GM12872 (cell line): ENCODE results near the gene ALDOC.

Experiments
- TF ChIP-seq, protein P1 (sequence below): IDR thresholded peaks from 3 replicates; pipeline ENCODE4 v1.5.1; 2011; ENCODE audit warnings: low read depth, mild to moderate bottlenecking, low read length, moderate library complexity; ENCODE audit not compliant: insufficient read depth

Gene ALDOC

DNA sequence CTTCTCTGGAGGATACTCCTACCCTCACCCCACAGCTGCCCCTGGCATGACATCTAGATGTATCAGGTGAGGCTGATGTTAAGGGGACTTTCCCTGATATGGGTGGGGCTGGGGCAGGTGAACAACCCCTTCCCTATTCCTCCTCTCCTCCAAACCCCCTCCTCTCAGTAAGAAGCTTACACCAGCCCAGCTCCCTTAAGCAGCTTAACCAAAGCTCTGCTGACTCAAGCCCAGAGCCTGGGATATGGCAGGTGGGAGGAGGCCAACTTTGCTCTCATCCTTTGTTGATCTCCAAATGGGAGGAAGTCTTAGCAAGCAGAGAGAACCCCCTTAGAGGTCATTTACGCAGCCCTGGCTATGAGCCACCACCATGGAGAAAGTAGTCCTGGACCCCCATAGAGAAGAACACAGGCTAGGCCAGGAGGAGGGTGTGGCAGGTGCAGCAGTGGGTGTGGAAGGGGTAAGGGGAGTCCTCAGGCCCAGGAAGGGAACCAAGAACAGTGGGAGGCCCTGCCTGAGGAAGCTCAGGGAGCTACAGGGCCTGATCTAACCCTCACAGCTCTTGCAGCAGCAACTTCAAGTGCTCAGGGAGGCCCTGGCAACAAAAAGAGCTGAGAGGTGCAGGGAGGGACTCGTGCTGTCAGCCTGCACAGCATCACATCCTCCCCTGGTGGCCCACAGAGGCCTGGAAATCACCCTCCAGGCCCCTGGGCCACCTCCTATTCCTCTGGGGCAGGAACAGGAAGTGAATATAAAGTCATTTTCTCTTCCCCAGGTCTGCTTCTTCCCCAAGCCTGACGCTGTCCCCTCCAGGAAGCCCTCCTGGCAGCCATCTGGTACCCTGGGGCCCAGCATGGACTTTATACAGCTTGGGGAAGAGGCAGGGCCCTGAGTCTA is 27.2 kb downstream of the ALDOC start:
- TF ChIP-seq, protein P1, sequence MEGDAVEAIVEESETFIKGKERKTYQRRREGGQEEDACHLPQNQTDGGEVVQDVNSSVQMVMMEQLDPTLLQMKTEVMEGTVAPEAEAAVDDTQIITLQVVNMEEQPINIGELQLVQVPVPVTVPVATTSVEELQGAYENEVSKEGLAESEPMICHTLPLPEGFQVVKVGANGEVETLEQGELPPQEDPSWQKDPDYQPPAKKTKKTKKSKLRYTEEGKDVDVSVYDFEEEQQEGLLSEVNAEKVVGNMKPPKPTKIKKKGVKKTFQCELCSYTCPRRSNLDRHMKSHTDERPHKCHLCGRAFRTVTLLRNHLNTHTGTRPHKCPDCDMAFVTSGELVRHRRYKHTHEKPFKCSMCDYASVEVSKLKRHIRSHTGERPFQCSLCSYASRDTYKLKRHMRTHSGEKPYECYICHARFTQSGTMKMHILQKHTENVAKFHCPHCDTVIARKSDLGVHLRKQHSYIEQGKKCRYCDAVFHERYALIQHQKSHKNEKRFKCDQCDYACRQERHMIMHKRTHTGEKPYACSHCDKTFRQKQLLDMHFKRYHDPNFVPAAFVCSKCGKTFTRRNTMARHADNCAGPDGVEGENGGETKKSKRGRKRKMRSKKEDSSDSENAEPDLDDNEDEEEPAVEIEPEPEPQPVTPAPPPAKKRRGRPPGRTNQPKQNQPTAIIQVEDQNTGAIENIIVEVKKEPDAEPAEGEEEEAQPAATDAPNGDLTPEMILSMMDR, result peak; percentile 38; the same call in 2 of the 3 replicates

DNA sequence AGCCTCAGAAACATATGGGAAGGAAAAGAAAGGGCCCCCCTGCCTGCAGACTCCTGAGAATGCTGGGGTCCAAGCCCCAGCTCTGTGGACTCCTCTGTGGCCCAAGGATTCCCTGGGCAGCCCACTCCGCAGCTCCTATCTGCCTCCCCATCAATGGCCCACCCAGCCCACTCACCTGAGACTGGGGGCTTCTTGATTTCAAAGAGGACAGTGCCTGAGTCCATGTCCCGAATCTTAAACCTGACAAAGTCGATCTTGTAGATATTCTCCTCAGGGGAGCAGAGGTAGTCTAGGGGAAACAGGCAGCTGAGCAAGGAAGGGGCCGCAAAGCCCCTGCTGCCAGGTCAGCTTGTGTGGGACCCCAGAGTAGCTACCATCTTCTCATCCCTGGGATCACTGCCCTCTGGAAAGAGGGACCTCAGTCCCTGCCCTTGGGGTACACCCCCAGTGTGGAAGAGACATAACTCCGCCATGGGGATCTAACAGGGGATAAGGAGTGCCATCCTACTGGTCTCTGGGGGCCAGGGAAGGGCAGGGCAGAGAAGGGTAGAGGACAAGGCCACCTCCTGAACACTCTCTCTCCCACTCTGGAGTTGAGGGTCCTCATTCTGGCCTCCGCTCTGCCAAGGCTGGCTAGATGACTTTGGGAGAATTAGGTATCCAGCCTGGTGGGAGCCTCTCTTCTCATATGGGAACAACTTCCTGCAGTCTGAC is 28.1 kb downstream of the ALDOC start:
- TF ChIP-seq, protein P1, result no peak

DNA sequence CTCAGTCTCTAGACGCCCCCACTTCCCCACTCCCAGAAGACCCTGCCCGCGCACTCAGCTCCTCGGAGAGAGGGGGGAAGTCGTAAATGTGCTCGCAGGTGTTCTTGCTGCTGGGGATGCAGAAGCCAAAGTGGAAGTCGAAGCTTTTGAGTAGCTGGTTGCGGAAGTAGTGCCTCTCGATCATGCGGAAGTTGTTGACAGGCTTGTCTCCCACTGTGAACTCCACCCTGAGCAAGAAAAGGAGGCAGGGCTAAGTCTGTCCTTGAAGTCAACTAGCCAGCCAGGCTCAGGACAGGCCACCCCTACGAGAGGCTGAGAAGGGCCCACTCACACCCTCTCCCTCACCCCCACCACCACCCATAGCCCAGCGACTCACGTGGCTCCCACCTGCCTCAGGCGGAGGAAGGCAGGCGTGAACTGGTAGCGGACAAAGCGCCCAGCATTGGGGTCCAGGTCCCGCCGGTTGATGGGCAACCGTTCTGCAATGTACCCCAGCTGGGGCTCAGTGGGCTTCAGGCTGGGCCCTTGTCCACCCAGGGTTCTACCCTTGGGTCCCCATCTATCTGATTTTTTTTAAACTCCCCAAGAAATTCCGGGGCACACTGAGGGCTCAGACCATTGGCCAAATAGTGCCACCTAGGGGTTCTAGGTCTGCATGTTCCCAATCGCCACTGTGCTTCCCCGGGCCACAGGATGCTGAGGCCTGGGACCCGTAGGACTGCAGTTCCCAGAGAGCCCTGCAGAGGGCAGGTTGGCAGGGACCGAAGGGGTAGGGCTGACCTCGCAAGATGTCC is 28.9 kb downstream of the ALDOC start:
- TF ChIP-seq, protein P1, result peak; percentile 98

DNA sequence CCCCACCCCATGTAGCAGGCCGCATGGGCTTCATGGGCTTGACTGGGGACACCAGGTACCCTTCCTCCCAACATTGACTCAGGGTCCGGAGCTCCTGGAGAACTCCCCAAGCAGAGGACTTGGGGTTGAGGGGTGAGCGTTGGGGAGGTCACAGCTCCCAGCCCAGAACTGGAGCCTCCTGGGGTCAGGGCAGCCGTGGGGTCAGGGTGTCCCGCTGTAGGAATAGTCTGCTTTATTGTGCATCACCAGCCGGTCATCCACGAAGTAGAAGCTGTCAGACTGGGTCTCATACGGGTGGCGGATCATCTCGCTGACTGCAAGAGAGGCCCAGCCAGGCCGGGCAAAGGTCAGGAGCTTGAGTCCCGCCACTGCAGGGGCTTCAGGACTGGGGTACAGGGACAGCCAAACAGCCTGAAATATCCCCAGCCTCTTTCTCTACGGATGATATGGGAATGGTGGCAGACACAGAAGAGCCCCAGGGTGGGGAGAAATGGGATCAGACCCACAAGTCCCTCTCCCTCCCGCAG is 29.5 kb downstream of the ALDOC start:
- TF ChIP-seq, protein P1, result no peak

DNA sequence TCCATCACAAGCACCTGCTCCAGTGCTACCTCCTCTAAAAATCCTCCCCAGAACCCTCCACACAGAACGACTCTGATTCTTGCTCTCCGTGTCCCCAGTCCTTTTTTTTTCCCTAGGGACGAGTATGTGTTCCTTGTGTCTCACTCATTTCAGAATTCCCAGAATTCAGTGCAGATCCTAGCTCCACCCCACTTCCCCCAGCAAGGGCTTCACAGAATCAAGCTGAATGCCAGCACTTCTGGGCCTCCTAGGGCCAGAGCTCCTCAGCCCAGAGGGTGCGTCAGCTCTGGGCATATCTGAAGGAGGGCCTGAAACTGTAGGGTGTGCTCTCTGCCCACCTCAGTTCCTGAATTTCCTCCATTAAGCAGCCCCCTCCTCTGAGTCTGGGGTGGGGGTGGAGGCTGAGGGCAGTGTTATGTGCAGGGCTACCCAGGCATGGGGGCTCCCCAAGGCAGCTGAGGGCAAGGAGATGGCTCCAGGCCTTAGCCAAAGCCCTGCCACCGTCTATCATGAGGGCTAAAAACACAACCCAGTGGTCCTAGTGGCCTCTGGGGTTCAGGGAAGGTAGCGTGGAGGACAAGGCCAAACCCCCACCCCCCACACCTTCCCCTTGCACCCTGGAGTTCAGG is 30.8 kb downstream of the ALDOC start:
- TF ChIP-seq, protein P1, result no peak

DNA sequence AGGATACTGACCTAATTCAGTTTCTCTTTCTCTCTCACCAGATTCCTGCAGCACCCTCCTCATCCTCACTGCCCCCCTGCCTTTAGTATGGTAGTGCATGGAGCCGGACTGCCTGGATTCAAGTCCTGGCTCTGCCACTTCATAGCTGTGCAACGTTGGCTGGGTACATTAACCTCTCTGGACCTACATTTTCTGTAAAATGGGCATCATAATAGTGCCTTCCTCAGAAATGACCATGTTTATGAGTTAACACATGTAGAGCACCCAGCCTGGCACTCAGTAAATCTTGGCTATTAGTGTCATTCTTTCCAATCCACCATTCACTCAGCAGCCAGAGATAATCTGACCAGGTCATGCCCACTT is 31.6 kb downstream of the ALDOC start:
- TF ChIP-seq, protein P1, result no peak
